ENCODE data around the gene CEP72. TPM values are rescaled to one million over a fixed set of nuclear protein-coding genes. Genes with fewer than 3 reads are reported as not detected.
"Not testable (repeated sequence)": the region's sequence is repeated elsewhere in the genome, so short reads cannot be mapped to it uniquely, and the experiment has no call there.

The CEP72 gene
- total RNA-seq, 2 experiments from 2014 or later, result 27.0 to 28.9 TPM

- DNase-seq, result no peak
- ChIA-PET POLR2A (no interaction called here), CTCF (interaction anchor here (1.5 kb wide), 1 partner anchor 307 kb away, joined by 3 read pairs; no protein-coding TSS in a partner anchor)
- Mint-ChIP-seq H3K4me1 (ENCODE audit: low read depth) (no peaks in the 10 kb centered on the region), H3K9me3 (no peaks in the 10 kb centered on the region), H3K27ac (no peak overlapping the region), H3K27me3 (no peaks in the 10 kb centered on the region), H3K4me3 (no peak overlapping the region), H3K36me3 (ENCODE audit: low read depth) (peaks cover 17% of the 10 kb centered on the region)
- intact Hi-C loops (cut with micrococcal nuclease), result no loop called here
- no peak for TF ChIP-seq CTCF (IDR thresholded peaks at IDR 0.05)
- ATAC-seq, result no peak
Measured at GRCh38 chr5:624118-624950, 12.2 kb downstream of the CEP72 start.

- DNase-seq, result no peak
- ChIA-PET CTCF (interaction anchor here (1.5 kb wide), 1 partner anchor 308 kb away, joined by 3 read pairs; no protein-coding TSS in a partner anchor), POLR2A (interaction anchor here (1.1 kb wide), 1 partner anchor 12 kb away, joined by 3 read pairs; no protein-coding TSS in a partner anchor)
- H3K9me3 Mint-ChIP-seq, result no peaks in the 10 kb centered on the region
- H3K4me1 Mint-ChIP-seq (ENCODE audit: low read depth), result no peaks in the 10 kb centered on the region
- no peak overlapping the region for H3K27ac Mint-ChIP-seq
- H3K36me3 Mint-ChIP-seq (ENCODE audit: low read depth), result peaks cover 14% of the 10 kb centered on the region
- H3K4me3 Mint-ChIP-seq, result no peak overlapping the region
- intact Hi-C loops (cut with micrococcal nuclease), result no loop called here
- H3K27me3 Mint-ChIP-seq, result no peaks in the 10 kb centered on the region
- TF ChIP-seq CTCF (IDR thresholded peaks at IDR 0.05), result no peak
- no peak for ATAC-seq
Measured at GRCh38 chr5:624951-625230, 12.8 kb downstream of the CEP72 start.

- CTCF ChIA-PET, result no interaction called here
- DNase-seq, result no peak
- H3K9me3 Mint-ChIP-seq, result no peaks in the 10 kb centered on the region
- intact Hi-C loops (cut with micrococcal nuclease), result no loop called here
- no peak for TF ChIP-seq CTCF (IDR thresholded peaks at IDR 0.05)
- peaks cover 14% of the 10 kb centered on the region for H3K36me3 Mint-ChIP-seq (ENCODE audit: low read depth)
- no peaks in the 10 kb centered on the region for H3K27me3 Mint-ChIP-seq
- ATAC-seq, result no peak
- no peak overlapping the region for H3K4me3 Mint-ChIP-seq
- POLR2A ChIA-PET, result interaction anchor here (1.1 kb wide), 1 partner anchor 12 kb away, joined by 3 read pairs; no protein-coding TSS in a partner anchor
- H3K4me1 Mint-ChIP-seq (ENCODE audit: low read depth), result no peaks in the 10 kb centered on the region
- H3K27ac Mint-ChIP-seq, result no peak overlapping the region
Measured at GRCh38 chr5:625516-625915, 13.4 kb downstream of the CEP72 start.

- peak overlapping the region; percentile 16 for H3K27ac Mint-ChIP-seq
- intact Hi-C loops (cut with micrococcal nuclease), result no loop called here
- CTCF ChIA-PET, result no interaction called here
- no peaks in the 10 kb centered on the region for H3K4me1 Mint-ChIP-seq (ENCODE audit: low read depth)
- no peak for ATAC-seq
- POLR2A ChIA-PET, result no interaction called here
- H3K9me3 Mint-ChIP-seq, result no peaks in the 10 kb centered on the region
- no peak for DNase-seq
- H3K36me3 Mint-ChIP-seq (ENCODE audit: low read depth), result peaks cover 10% of the 10 kb centered on the region
- H3K4me3 Mint-ChIP-seq, result no peak overlapping the region
- TF ChIP-seq CTCF (IDR thresholded peaks at IDR 0.05), result no peak
- no peaks in the 10 kb centered on the region for H3K27me3 Mint-ChIP-seq
Measured at GRCh38 chr5:626850-627249, 14.7 kb downstream of the CEP72 start.

- H3K4me3 Mint-ChIP-seq, result no peak overlapping the region
- peaks cover 9% of the 10 kb centered on the region for H3K36me3 Mint-ChIP-seq (ENCODE audit: low read depth)
- H3K9me3 Mint-ChIP-seq, result no peaks in the 10 kb centered on the region
- TF ChIP-seq CTCF (IDR thresholded peaks at IDR 0.05), result no peak
- intact Hi-C loops (cut with micrococcal nuclease), result no loop called here
- H3K27me3 Mint-ChIP-seq, result no peaks in the 10 kb centered on the region
- no peak overlapping the region for H3K27ac Mint-ChIP-seq
- H3K4me1 Mint-ChIP-seq (ENCODE audit: low read depth), result no peaks in the 10 kb centered on the region
- ATAC-seq, result no peak
- DNase-seq, result no peak
- POLR2A ChIA-PET, result interaction anchor here (1.2 kb wide), 1 partner anchor 15 kb away, joined by 4 read pairs; the partner anchor contains the start of gene CEP72
- CTCF ChIA-PET, result no interaction called here
Measured at GRCh38 chr5:627840-628239, 15.7 kb downstream of the CEP72 start.

- H3K4me3 Mint-ChIP-seq; intact Hi-C loops (cut with micrococcal nuclease): not testable (repeated sequence)
Measured at GRCh38 chr5:628351-629205, 16.4 kb downstream of the CEP72 start.

More at GRCh38 chr5:628351-629205, 16.4 kb downstream of the CEP72 start:
- H3K27me3 Mint-ChIP-seq; DNase-seq; H3K27ac Mint-ChIP-seq; H3K4me1 Mint-ChIP-seq (ENCODE audit: low read depth); ATAC-seq; CTCF ChIA-PET; H3K9me3 Mint-ChIP-seq: not testable (repeated sequence)
- peaks cover 13% of the 10 kb centered on the region for H3K36me3 Mint-ChIP-seq (ENCODE audit: low read depth)
- POLR2A ChIA-PET, result interaction anchor here (1.2 kb wide), 1 partner anchor 16 kb away, joined by 4 read pairs; the partner anchor contains the start of gene CEP72
